ENCODE data around the gene IL21R. TPM values are rescaled to one million over a fixed set of nuclear protein-coding genes. Genes with fewer than 3 reads are reported as not detected.

The IL21R gene
- total RNA-seq, 1 donor from 2014 or later = 167 TPM

DNA sequence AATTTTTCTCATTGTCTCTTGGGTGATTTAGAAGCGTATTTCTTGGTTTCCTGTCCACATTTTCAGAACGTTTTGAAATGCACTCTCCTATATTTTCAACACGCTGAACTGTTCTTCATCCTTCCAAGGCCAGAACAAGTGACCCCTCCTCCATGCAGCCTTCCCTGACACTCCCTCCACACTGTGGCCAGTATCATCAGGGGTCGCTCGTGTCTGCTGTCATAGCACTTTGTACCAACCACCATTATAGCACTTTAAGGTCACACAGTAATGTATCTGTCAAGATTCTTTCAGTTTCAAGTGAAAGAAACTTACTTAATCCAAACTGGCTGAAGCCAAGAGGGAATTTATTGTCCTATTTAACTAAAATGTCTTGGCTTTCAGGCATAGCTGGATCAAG is 17.5 kb upstream of the IL21R start:
- Mint-ChIP-seq H3K27me3 (no peaks in the 10 kb centered on the region), H3K36me3 (ENCODE audit: low read depth) (peaks cover 5% of the 10 kb centered on the region)
- CTCF ChIA-PET = no interaction called here

DNA sequence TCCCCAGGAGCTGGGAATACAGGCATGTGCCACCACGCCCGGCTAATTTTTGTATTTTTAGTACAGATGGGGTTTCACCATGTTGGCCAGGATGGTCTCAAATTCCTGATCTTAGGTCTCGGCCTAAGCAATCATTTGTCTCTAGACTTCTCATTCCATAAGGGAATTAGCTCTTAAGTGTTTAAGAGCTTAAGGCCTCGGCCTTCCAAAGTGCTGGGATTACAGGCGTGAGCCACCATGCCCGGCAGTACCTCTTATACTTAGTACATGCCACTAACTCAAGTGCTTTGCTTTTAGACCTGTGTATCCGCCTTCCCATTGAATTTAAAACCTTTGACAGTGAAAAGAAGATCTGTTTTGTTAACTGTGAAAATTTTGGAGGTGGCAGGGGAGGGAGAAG is 16.6 kb upstream of the IL21R start:
- peaks cover 9% of the 10 kb centered on the region for H3K9me3 Mint-ChIP-seq
- ChIA-PET POLR2A (interaction anchor here (8.4 to 28.2 kb wide), 2 partner anchors 10 to 17 kb away, joined by 95 to 1103 read pairs; partner anchors contain the start of gene IL21R), CTCF (no interaction called here)
- no peak overlapping the region for H3K4me3 Mint-ChIP-seq
- TF ChIP-seq, protein P1, sequence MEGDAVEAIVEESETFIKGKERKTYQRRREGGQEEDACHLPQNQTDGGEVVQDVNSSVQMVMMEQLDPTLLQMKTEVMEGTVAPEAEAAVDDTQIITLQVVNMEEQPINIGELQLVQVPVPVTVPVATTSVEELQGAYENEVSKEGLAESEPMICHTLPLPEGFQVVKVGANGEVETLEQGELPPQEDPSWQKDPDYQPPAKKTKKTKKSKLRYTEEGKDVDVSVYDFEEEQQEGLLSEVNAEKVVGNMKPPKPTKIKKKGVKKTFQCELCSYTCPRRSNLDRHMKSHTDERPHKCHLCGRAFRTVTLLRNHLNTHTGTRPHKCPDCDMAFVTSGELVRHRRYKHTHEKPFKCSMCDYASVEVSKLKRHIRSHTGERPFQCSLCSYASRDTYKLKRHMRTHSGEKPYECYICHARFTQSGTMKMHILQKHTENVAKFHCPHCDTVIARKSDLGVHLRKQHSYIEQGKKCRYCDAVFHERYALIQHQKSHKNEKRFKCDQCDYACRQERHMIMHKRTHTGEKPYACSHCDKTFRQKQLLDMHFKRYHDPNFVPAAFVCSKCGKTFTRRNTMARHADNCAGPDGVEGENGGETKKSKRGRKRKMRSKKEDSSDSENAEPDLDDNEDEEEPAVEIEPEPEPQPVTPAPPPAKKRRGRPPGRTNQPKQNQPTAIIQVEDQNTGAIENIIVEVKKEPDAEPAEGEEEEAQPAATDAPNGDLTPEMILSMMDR (IDR thresholded peaks at IDR 0.05) = no peak
- H3K4me1 Mint-ChIP-seq = peaks cover 52% of the 10 kb centered on the region
- H3K36me3 Mint-ChIP-seq (ENCODE audit: low read depth) = peaks cover 5% of the 10 kb centered on the region
- intact Hi-C loops (cut with micrococcal nuclease) = no loop called here
- DNase-seq (no peak), ATAC-seq (ENCODE audit: low read depth) (no peak)
- no peaks in the 10 kb centered on the region for H3K27me3 Mint-ChIP-seq
- no peak overlapping the region for H3K27ac Mint-ChIP-seq

More for the DNA sequence above, 17.5 kb upstream of the IL21R start:
- peaks cover 9% of the 10 kb centered on the region for H3K9me3 Mint-ChIP-seq
- peak overlapping the region; percentile 79 for H3K27ac Mint-ChIP-seq
- intact Hi-C loops (cut with micrococcal nuclease) = no loop called here
- POLR2A ChIA-PET = interaction anchor here (0.8 to 28.2 kb wide), 5 partner anchors 8 to 18 kb away, joined by 3 to 1103 read pairs (median 5); partner anchors contain the start of gene IL21R
- DNase-seq = no peak
- peak overlapping the region; percentile 42 for H3K4me3 Mint-ChIP-seq
- TF ChIP-seq, protein P1 (IDR thresholded peaks at IDR 0.05) = no peak
- H3K4me1 Mint-ChIP-seq = peaks cover 51% of the 10 kb centered on the region
- ATAC-seq (ENCODE audit: low read depth) = no peak

DNA sequence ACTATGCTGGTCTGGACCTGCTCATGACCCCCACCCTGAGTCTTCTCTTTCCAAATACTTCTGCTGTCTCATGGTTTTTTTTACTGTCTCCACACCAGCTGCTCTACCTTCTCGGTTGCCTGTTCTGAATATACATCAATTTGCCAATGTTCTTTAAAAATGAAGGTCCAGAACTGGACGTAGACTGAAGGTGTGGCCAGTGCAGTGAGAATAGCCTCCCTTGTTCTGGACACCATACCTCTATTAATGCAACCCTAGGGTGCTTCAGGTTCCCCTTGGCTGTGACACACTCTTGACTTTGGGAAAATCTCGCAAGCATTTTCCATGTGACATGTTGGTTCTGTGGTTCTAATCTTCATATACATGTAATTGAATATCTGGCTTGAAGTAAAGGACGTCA is 15.3 kb upstream of the IL21R start:
- Mint-ChIP-seq H3K9me3 (peaks cover 9% of the 10 kb centered on the region), H3K27me3 (no peaks in the 10 kb centered on the region), H3K27ac (no peak overlapping the region), H3K4me3 (no peak overlapping the region), H3K36me3 (ENCODE audit: low read depth) (peaks cover 5% of the 10 kb centered on the region), H3K4me1 (peaks cover 47% of the 10 kb centered on the region)
- ChIA-PET CTCF (no interaction called here), POLR2A (interaction anchor here (1.2 to 28.2 kb wide), 3 partner anchors 11 to 60 kb away, joined by 3 to 1103 read pairs (median 95); partner anchors contain the start of gene IL21R)
- intact Hi-C loops (cut with micrococcal nuclease) = no loop called here
- DNase-seq = no peak
- no peak for ATAC-seq (ENCODE audit: low read depth)
- TF ChIP-seq, protein P1 (IDR thresholded peaks at IDR 0.05) = no peak

DNA sequence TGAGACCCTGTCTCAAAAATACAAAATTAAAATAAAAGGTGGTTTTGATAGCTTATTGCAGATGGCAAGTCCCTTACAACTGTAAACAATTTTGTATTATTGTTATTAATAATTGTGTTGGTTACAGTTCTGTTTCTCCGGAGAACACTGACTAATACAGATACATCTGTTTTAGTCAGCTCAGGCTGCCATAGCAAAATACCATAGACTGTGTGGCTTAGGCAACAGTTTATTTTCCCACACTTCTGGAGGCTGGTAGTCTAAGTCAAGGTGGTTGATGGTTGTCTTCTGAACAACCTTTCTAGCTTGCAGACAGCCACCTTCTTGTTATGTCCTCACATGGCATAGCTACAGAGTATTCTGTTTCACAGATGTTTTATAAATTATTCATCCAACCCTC is 14.2 kb upstream of the IL21R start:
- Mint-ChIP-seq H3K4me3 (no peak overlapping the region), H3K36me3 (ENCODE audit: low read depth) (peaks cover 13% of the 10 kb centered on the region), H3K27ac (peak overlapping the region; percentile 41), H3K27me3 (no peaks in the 10 kb centered on the region), H3K9me3 (peaks cover 18% of the 10 kb centered on the region), H3K4me1 (peaks cover 36% of the 10 kb centered on the region)
- ATAC-seq (ENCODE audit: low read depth) = no peak
- TF ChIP-seq, protein P1 (IDR thresholded peaks at IDR 0.05) = no peak
- ChIA-PET CTCF (interaction anchor here (1.2 to 1.5 kb wide), 2 partner anchors 11 to 46 kb away, joined by 3 read pairs; no protein-coding TSS in a partner anchor), POLR2A (interaction anchor here (1.2 to 28.2 kb wide), 4 partner anchors 12 to 59 kb away, joined by 3 to 1103 read pairs (median 50); partner anchors contain the start of gene IL21R)
- intact Hi-C loops (cut with micrococcal nuclease) = no loop called here
- DNase-seq = no peak

DNA sequence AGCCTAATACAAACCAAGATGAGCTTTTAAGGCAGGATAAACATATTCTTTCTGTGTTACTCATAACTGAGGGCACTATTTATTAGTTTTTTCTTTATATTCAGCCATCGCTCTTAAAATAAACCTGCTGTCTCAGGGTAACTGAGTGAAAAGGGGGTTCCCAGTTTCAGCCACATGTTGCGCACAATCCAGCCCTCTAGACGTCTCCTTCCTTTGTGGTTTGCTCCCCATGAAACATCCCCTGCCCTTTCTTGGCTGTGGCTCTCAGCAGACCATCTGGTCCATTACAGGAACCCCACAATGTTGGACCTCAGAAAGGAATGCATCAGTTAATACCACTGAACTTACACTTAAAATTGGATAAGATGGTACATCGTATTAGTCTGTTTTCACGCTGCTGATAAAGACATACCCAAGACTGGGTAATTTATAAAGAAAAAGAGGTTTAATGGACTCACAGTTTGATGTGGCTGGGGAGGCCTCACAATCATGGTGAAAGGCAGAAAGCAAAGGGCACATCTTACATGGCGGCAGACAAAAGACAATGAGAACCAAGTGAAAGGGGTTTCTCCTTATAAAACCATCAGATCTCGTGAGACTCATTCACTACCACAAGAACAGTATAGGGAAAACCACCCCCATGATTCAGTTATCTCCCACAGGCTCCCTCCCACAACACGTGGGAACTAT is 12.6 kb upstream of the IL21R start:
- ATAC-seq (ENCODE audit: low read depth) (no peak), DNase-seq (no peak)
- ChIA-PET CTCF (no interaction called here), POLR2A (interaction anchor here (0.7 to 28.2 kb wide), 4 partner anchors 13 to 61 kb away, joined by 3 to 1103 read pairs (median 52); partner anchors contain the start of gene IL21R)
- Mint-ChIP-seq H3K4me1 (peaks cover 24% of the 10 kb centered on the region), H3K9me3 (peaks cover 21% of the 10 kb centered on the region), H3K36me3 (ENCODE audit: low read depth) (peaks cover 12% of the 10 kb centered on the region), H3K27me3 (no peaks in the 10 kb centered on the region), H3K27ac (peak overlapping the region; percentile 52), H3K4me3 (no peak overlapping the region)
- TF ChIP-seq, protein P1 (IDR thresholded peaks at IDR 0.05) = no peak
- intact Hi-C loops (cut with micrococcal nuclease) = no loop called here
